KMS-11 (cell line): Measurements from ENCODE around the gene VSTM4.

Source experiments
- H2AFZ ChIP-seq: fragments of 200-600 bp; sonication (generic); 2 replicates; pipeline ENCODE4 v1.6.1; 2016; ENCODE audit warnings: antibody characterized with exemption, mixed run types, low read depth
- H3K27ac ChIP-seq: fragments of 200-600 bp; sonication (generic); 2 replicates; pipeline ENCODE4 v1.6.1; 2016; ENCODE audit warnings: mild to moderate bottlenecking, mixed run types
- H3K27me3 ChIP-seq: fragments of 200-600 bp; sonication (generic); 2 replicates; pipeline ENCODE4 v1.6.1; 2017; ENCODE audit warnings: mild to moderate bottlenecking, low read depth, mixed run types, moderate library complexity; ENCODE audit not compliant: insufficient read depth
- H3K36me3 ChIP-seq: fragments of 200-600 bp; sonication (generic); 2 replicates; pipeline ENCODE4 v1.6.1; 2017; ENCODE audit warnings: mild to moderate bottlenecking, mixed run types; ENCODE audit not compliant: insufficient read depth
- H3K4me1 ChIP-seq: fragments of 200-600 bp; sonication (generic); 2 replicates; pipeline ENCODE4 v1.6.1; 2016; ENCODE audit warnings: mild to moderate bottlenecking, low read depth, mixed run types; ENCODE audit not compliant: poor library complexity, severe bottlenecking
- H3K4me2 ChIP-seq: fragments of 200-600 bp; sonication (generic); 2 replicates; pipeline ENCODE4 v1.7.0; 2016; ENCODE audit warnings: mild to moderate bottlenecking, mixed run types
- H3K4me3 ChIP-seq: fragments of 200-600 bp; sonication (generic); IDR thresholded peaks from 2 replicates; pipeline ENCODE4 v1.6.1; 2017; ENCODE audit warnings: low read depth, low read length, mixed read lengths; ENCODE audit not compliant: insufficient read depth
- H3K79me2 ChIP-seq: fragments of 200-600 bp; sonication (generic); 2 replicates; pipeline ENCODE4 v1.6.1; 2016; ENCODE audit warnings: low read depth, mixed run types; ENCODE audit not compliant: insufficient read depth
- H3K9ac ChIP-seq: fragments of 200-600 bp; sonication (generic); 2 replicates; pipeline ENCODE4 v1.6.1; 2016; ENCODE audit warnings: mild to moderate bottlenecking, mixed run types
- H4K20me1 ChIP-seq: fragments of 200-600 bp; sonication (generic); 2 replicates; pipeline ENCODE4 v1.6.1; 2016; ENCODE audit warnings: mild to moderate bottlenecking, mixed run types; ENCODE audit not compliant: insufficient read depth
- TF ChIP-seq, protein P1 (sequence below): fragments of 200-600 bp; sonication (generic); conservative IDR thresholded peaks from 2 replicates; pipeline ENCODE4 v1.6.1; 2017; ENCODE audit warnings: low read depth, mild to moderate bottlenecking, antibody characterized with exemption, low read length, moderate library complexity, mixed read lengths

The VSTM4 gene

GRCh38 chr10:49056356-49056755, 59.0 kb downstream of the VSTM4 start:
- Histone ChIP-seq H3K4me2 (no peak overlapping the region), H3K27ac (no peak overlapping the region), H3K4me1 (no peaks in the 10 kb centered on the region), H3K4me3 (no peak overlapping the region), H3K9ac (no peak overlapping the region), H3K36me3 (no peaks in the 10 kb centered on the region), H4K20me1 (no peaks in the 10 kb centered on the region), H3K79me2 (no peaks in the 10 kb centered on the region), H2AFZ (no peak overlapping the region), H3K27me3 (no peaks in the 10 kb centered on the region)
- TF ChIP-seq, protein P1, sequence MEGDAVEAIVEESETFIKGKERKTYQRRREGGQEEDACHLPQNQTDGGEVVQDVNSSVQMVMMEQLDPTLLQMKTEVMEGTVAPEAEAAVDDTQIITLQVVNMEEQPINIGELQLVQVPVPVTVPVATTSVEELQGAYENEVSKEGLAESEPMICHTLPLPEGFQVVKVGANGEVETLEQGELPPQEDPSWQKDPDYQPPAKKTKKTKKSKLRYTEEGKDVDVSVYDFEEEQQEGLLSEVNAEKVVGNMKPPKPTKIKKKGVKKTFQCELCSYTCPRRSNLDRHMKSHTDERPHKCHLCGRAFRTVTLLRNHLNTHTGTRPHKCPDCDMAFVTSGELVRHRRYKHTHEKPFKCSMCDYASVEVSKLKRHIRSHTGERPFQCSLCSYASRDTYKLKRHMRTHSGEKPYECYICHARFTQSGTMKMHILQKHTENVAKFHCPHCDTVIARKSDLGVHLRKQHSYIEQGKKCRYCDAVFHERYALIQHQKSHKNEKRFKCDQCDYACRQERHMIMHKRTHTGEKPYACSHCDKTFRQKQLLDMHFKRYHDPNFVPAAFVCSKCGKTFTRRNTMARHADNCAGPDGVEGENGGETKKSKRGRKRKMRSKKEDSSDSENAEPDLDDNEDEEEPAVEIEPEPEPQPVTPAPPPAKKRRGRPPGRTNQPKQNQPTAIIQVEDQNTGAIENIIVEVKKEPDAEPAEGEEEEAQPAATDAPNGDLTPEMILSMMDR: no peak

DNA sequence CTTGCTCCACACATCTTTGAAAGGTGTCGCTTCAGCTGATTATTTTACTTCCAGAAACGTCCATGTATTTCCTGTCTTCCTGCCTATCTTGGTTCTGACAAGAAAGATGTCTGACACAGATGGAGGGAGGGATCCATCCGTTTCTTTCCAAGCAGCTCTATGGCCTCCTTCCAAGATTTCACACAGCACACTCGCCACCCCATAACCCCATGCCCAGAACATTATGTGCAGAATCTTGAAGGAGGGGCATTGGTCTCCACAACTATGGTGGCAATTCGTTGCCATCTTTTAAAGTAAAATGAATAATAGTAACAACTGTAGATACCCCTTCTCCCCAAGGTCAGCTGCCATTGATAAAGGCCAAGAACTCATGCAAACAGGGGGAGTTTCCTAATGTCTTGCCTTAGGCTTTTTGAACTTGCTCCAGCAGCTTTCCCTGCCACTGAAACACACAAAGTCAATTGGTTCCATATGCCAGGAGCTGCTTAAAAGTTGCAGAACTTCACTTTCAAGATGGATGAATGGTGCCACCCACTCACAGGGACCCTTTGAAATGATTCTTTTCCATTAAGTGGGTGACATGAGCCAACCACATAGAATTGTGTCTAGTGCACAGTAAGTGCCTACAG, 60.0 kb downstream of the VSTM4 start:
- H3K4me2 ChIP-seq: no peak overlapping the region
- H4K20me1 ChIP-seq: no peaks in the 10 kb centered on the region
- no peaks in the 10 kb centered on the region for H3K36me3 ChIP-seq
- H3K4me3 ChIP-seq: no peak overlapping the region
- no peak overlapping the region for H3K27ac ChIP-seq
- H3K9ac ChIP-seq: no peak overlapping the region
- no peaks in the 10 kb centered on the region for H3K27me3 ChIP-seq
- TF ChIP-seq, protein P1: no peak
- H3K4me1 ChIP-seq: no peaks in the 10 kb centered on the region
- no peaks in the 10 kb centered on the region for H3K79me2 ChIP-seq
- H2AFZ ChIP-seq: no peak overlapping the region

DNA sequence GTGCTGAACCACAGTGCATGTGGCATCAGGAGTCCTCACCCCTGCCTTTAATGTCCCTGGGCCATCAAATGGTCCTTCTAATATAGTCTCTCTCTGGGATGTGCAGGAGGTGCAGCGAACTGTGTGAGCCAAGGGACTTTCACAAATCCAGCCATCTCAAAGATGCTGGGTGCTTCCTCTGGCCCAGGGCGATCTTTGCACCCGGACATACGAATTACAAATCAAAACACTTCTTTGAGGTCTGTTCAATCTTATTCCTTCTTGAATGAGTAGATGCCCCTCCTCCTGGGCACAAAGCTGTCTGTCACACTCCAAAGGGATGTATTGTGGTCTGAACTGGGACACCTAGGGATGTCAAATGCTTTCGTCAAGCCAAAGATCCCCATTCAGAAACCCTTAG, 60.6 kb downstream of the VSTM4 start:
- H3K9ac ChIP-seq: no peak overlapping the region
- H3K79me2 ChIP-seq: no peaks in the 10 kb centered on the region
- TF ChIP-seq, protein P1: no peak
- no peak overlapping the region for H3K4me3 ChIP-seq
- H2AFZ ChIP-seq: no peak overlapping the region
- no peaks in the 10 kb centered on the region for H4K20me1 ChIP-seq
- no peak overlapping the region for H3K27ac ChIP-seq
- H3K27me3 ChIP-seq: no peaks in the 10 kb centered on the region
- H3K36me3 ChIP-seq: no peaks in the 10 kb centered on the region
- no peaks in the 10 kb centered on the region for H3K4me1 ChIP-seq
- H3K4me2 ChIP-seq: no peak overlapping the region

GRCh38 chr10:49053998-49054692, 61.2 kb downstream of the VSTM4 start:
- H3K27me3 ChIP-seq: no peaks in the 10 kb centered on the region
- H3K9ac ChIP-seq: no peak overlapping the region
- H3K4me2 ChIP-seq: no peak overlapping the region
- H3K27ac ChIP-seq: no peak overlapping the region
- TF ChIP-seq, protein P1: no peak
- no peak overlapping the region for H3K4me3 ChIP-seq
- H3K79me2 ChIP-seq: no peaks in the 10 kb centered on the region
- no peak overlapping the region for H2AFZ ChIP-seq
- H4K20me1 ChIP-seq: no peaks in the 10 kb centered on the region
- no peaks in the 10 kb centered on the region for H3K4me1 ChIP-seq
- no peaks in the 10 kb centered on the region for H3K36me3 ChIP-seq
